ENCODE data around the gene FCER2. TPM values are rescaled to one million over a fixed set of nuclear protein-coding genes. Genes with fewer than 3 reads are reported as not detected.

The FCER2 gene
- total RNA-seq, 1 donor from 2014 or later = under 0.01 TPM

DNA sequence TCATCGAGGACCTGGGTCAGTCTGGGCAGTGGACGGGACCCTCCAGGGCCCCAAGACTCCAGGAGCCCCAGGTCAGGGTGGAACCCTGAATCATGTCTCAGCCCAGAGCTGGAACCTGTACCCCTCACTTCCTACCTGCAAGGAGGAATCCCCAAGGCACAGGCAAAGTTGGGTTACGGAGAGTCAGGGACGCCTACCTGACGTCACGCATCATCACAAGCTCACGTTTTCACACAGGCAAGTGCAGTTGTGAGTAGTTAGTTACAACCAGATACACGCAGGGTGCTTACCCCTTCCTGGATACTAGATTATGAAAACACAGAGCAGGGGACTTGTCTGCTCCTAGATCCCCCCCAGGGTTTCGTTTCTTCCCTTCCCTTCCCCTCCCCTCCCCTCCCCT, 31.1 kb downstream of the FCER2 start:
- H3K9me3 ChIP-seq (ENCODE audit: control insufficient read depth in 3 of 3, low read length in 3 of 3) = no peaks in the 10 kb centered on the region
- no peak overlapping the region for H3K27ac ChIP-seq (ENCODE audit: low read depth, low read length)
- H3K4me3 ChIP-seq (ENCODE audit: low read length in 3 of 3) = no peak overlapping the region

DNA sequence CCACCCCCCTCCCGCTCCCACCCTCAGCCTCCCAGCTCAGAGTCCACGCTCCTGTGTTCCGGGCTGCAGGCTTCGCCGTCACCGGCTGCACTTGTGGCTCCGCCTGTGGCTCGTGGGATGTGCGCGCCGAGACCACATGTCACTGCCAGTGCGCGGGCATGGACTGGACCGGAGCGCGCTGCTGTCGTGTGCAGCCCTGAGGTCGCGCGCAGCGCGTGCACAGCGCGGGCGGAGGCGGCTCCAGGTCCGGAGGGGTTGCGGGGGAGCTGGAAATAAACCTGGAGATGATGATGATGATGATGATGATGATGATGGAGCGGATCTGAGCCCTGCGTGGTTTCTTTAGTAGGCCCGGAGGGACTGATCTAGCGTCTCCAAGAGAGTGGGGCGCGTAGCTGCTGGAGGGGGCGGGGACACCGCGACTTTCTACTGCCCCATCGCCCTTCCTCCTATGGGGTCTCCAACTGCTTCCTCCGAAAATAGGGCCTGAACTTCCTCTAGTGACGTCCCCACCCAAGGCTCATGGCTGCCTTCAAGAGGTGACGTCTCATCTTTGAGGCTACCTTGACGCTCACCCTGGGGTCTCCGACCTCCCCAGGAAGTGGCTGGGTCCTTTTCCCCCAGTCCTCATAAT, 31.7 kb downstream of the FCER2 start:
- H3K9ac ChIP-seq (ENCODE audit: low read depth in 1 of 3, low read length in 3 of 3) = no peak overlapping the region
- no peaks in the 10 kb centered on the region for H3K9me3 ChIP-seq (ENCODE audit: control insufficient read depth in 3 of 3, low read length in 3 of 3)
- peaks cover 18 to 33% (median 26%) of the 10 kb centered on the region in 3 donors for H3K27me3 ChIP-seq (ENCODE audit: control insufficient read depth in 3 of 3, insufficient read depth in 3 of 3, low read length in 3 of 3)
- no peaks in the 10 kb centered on the region for H3K4me1 ChIP-seq (ENCODE audit: control insufficient read depth in 3 of 3, insufficient read depth in 3 of 3, low read length in 3 of 3)
- no peak overlapping the region for H3K27ac ChIP-seq (ENCODE audit: low read depth, low read length)
- H3K4me3 ChIP-seq (ENCODE audit: low read length in 3 of 3) = no peak overlapping the region
- no peaks in the 10 kb centered on the region for H3K36me3 ChIP-seq (ENCODE audit: control insufficient read depth in 3 of 3, insufficient read depth in 3 of 3, low read length in 3 of 3)

More for the DNA sequence above, 31.1 kb downstream of the FCER2 start:
- Histone ChIP-seq H3K27me3 (ENCODE audit: control insufficient read depth in 3 of 3, insufficient read depth in 3 of 3, low read length in 3 of 3) (peaks cover 20 to 34% (median 26%) of the 10 kb centered on the region in 3 donors), H3K36me3 (ENCODE audit: control insufficient read depth in 3 of 3, insufficient read depth in 3 of 3, low read length in 3 of 3) (no peaks in the 10 kb centered on the region), H3K9ac (ENCODE audit: low read depth in 1 of 3, low read length in 3 of 3) (no peak overlapping the region), H3K4me1 (ENCODE audit: control insufficient read depth in 3 of 3, insufficient read depth in 3 of 3, low read length in 3 of 3) (no peaks in the 10 kb centered on the region)

DNA sequence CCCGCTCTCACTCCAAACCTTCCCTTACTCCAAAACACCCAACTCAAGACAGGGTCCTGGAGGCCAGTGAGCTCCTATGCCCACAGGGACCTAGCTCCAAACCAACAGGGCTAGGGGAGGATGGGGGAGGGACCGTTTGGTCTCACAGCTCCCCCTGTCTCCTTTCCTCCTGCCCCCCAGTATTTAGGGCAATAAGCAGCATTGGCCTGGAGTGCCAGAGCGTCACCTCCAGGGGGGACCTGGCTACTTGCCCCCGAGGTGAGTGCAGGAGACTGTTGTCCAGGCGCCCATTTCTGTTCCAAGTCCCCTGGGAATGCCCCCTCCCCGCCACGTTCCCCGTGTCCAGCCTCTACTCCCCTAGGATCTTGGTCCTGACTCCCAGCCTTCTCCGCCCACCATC, 32.3 kb downstream of the FCER2 start:
- Histone ChIP-seq H3K4me1 (ENCODE audit: control insufficient read depth in 3 of 3, insufficient read depth in 3 of 3, low read length in 3 of 3) (no peaks in the 10 kb centered on the region), H3K36me3 (ENCODE audit: control insufficient read depth in 3 of 3, insufficient read depth in 3 of 3, low read length in 3 of 3) (no peaks in the 10 kb centered on the region), H3K9ac (ENCODE audit: low read depth in 1 of 3, low read length in 3 of 3) (no peak overlapping the region), H3K4me3 (ENCODE audit: low read length in 3 of 3) (no peak overlapping the region), H3K27ac (ENCODE audit: low read depth, low read length) (no peak overlapping the region), H3K27me3 (ENCODE audit: control insufficient read depth in 3 of 3, insufficient read depth in 3 of 3, low read length in 3 of 3) (peaks cover 18 to 33% (median 26%) of the 10 kb centered on the region in 3 donors), H3K9me3 (ENCODE audit: control insufficient read depth in 3 of 3, low read length in 3 of 3) (no peaks in the 10 kb centered on the region)

DNA sequence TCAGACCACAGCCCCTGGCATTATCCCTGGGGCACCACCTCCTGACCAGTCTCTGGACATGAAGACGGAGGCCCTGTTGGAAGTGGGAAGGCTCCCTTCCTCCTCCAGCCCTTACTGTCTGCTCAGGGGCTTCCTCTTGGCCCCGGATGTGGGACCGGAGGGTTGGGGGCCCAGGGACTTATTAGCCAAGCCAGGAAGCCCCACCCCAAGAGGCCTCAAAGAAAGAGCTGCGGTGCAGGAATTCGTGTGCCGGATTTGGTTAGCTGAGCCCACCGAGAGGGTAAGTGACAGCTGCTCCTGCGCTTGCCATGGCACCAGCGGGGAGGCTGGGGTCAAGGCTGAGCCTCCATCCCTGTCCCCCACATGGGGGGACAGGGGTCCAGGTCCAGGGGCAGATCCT, 33.1 kb downstream of the FCER2 start, which contains the start of gene RETN:
RETN (plus strand) TSS at position 208 of the 400 bp plus-strand sequence. CDS start 278 bp downstream, outside the sequence.
- Histone ChIP-seq H3K27me3 (ENCODE audit: control insufficient read depth in 3 of 3, insufficient read depth in 3 of 3, low read length in 3 of 3) (peaks cover 23 to 33% (median 26%) of the 10 kb centered on the region in 3 donors), H3K9ac (ENCODE audit: low read depth in 1 of 3, low read length in 3 of 3) (no peak within 1 kb of the TSS), H3K9me3 (ENCODE audit: control insufficient read depth in 3 of 3, low read length in 3 of 3) (no peaks in the 10 kb centered on the region), H3K4me1 (ENCODE audit: control insufficient read depth in 3 of 3, insufficient read depth in 3 of 3, low read length in 3 of 3) (no peaks in the 10 kb centered on the region), H3K27ac (ENCODE audit: low read depth, low read length) (no peak within 1 kb of the TSS), H3K36me3 (ENCODE audit: control insufficient read depth in 3 of 3, insufficient read depth in 3 of 3, low read length in 3 of 3) (no peaks in the 10 kb centered on the region), H3K4me3 (ENCODE audit: low read length in 3 of 3) (no peak within 1 kb of the TSS)

DNA sequence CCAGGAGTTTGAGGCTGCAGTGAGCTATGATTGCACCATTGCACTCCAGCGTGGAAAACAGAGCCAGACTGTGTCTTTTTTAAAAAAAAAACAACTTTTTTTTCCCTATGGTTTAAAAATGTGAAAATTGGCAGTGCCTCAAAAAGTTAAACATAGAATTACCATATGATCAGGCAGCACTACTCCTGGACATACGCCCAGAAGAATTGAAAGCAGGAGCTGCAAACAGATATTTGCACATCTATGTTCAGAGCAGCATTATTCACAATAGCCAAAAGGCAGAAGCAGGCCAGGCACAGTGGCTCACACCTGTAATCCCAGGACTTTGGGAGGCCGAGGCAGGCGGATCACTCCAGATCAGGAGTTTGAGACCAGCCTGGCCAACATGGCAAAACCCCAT, 36.9 kb downstream of the FCER2 start:
- H3K9ac ChIP-seq (ENCODE audit: low read depth in 1 of 3, low read length in 3 of 3) = no peak overlapping the region
- H3K4me3 ChIP-seq (ENCODE audit: low read length in 3 of 3) = no peak overlapping the region
- no peak overlapping the region for H3K27ac ChIP-seq (ENCODE audit: low read depth, low read length)
- H3K27me3 ChIP-seq (ENCODE audit: control insufficient read depth in 3 of 3, insufficient read depth in 3 of 3, low read length in 3 of 3) = peaks cover 13 to 23% (median 18%) of the 10 kb centered on the region in 3 donors
- H3K36me3 ChIP-seq (ENCODE audit: control insufficient read depth in 3 of 3, insufficient read depth in 3 of 3, low read length in 3 of 3) = no peaks in the 10 kb centered on the region
- H3K9me3 ChIP-seq (ENCODE audit: control insufficient read depth in 3 of 3, low read length in 3 of 3) = no peaks in the 10 kb centered on the region
- no peaks in the 10 kb centered on the region for H3K4me1 ChIP-seq (ENCODE audit: control insufficient read depth in 3 of 3, insufficient read depth in 3 of 3, low read length in 3 of 3)

DNA sequence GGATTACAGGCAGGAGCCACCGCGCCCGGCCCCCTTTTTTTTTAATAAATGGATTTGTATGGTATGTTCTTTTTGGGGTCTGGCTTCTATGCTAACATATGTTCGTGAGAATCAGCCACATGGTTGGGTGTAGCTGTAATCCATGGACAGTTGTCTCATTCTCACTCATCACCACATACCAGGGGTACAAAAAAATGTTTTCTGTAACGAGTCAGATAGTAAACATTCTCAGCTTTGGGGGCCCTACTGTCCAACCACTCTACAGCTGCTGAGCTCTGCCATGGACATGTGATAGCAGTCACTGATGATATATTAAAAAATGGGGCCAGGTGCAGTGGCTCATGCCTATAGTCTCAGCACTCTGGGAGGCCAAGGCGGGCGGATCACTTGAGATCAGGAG, 38.2 kb downstream of the FCER2 start:
- Histone ChIP-seq H3K36me3 (ENCODE audit: control insufficient read depth in 3 of 3, insufficient read depth in 3 of 3, low read length in 3 of 3) (no peaks in the 10 kb centered on the region), H3K4me1 (ENCODE audit: control insufficient read depth in 3 of 3, insufficient read depth in 3 of 3, low read length in 3 of 3) (no peaks in the 10 kb centered on the region), H3K9me3 (ENCODE audit: control insufficient read depth in 3 of 3, low read length in 3 of 3) (no peaks in the 10 kb centered on the region), H3K9ac (ENCODE audit: low read depth in 1 of 3, low read length in 3 of 3) (no peak overlapping the region), H3K27ac (ENCODE audit: low read depth, low read length) (no peak overlapping the region), H3K4me3 (ENCODE audit: low read length in 3 of 3) (no peak overlapping the region), H3K27me3 (ENCODE audit: control insufficient read depth in 3 of 3, insufficient read depth in 3 of 3, low read length in 3 of 3) (peaks cover 2 to 13% (median 7%) of the 10 kb centered on the region in 3 donors)

DNA sequence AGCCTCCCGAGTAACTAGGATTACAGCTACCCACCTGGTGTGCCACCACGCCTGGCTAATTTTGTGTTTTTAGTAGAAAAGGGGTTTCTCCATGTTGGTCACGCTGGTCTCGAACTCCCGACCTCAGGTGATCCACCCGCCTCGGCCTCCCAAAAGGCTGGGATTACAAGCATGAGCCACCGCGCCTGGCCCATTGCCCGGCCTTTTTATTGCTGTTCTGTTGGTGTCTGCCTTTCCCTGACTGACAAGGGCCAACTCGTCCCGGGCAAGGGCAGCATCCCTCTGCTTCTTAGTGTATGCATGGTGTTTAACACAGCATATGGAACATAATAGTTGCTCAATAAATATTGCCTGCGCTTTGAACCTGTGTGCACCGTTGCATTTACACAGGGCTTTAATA, 39.3 kb downstream of the FCER2 start:
- H3K27ac ChIP-seq (ENCODE audit: low read depth, low read length) = no peak overlapping the region
- H3K4me3 ChIP-seq (ENCODE audit: low read length in 3 of 3) = no peak overlapping the region
- H3K36me3 ChIP-seq (ENCODE audit: control insufficient read depth in 3 of 3, insufficient read depth in 3 of 3, low read length in 3 of 3) = no peaks in the 10 kb centered on the region
- no peaks in the 10 kb centered on the region for H3K9me3 ChIP-seq (ENCODE audit: control insufficient read depth in 3 of 3, low read length in 3 of 3)
- H3K4me1 ChIP-seq (ENCODE audit: control insufficient read depth in 3 of 3, insufficient read depth in 3 of 3, low read length in 3 of 3) = no peaks in the 10 kb centered on the region
- no peak overlapping the region for H3K9ac ChIP-seq (ENCODE audit: low read depth in 1 of 3, low read length in 3 of 3)
- H3K27me3 ChIP-seq (ENCODE audit: control insufficient read depth in 3 of 3, insufficient read depth in 3 of 3, low read length in 3 of 3) = peaks cover 0 to 9% (median 7%) of the 10 kb centered on the region in 3 donors

DNA sequence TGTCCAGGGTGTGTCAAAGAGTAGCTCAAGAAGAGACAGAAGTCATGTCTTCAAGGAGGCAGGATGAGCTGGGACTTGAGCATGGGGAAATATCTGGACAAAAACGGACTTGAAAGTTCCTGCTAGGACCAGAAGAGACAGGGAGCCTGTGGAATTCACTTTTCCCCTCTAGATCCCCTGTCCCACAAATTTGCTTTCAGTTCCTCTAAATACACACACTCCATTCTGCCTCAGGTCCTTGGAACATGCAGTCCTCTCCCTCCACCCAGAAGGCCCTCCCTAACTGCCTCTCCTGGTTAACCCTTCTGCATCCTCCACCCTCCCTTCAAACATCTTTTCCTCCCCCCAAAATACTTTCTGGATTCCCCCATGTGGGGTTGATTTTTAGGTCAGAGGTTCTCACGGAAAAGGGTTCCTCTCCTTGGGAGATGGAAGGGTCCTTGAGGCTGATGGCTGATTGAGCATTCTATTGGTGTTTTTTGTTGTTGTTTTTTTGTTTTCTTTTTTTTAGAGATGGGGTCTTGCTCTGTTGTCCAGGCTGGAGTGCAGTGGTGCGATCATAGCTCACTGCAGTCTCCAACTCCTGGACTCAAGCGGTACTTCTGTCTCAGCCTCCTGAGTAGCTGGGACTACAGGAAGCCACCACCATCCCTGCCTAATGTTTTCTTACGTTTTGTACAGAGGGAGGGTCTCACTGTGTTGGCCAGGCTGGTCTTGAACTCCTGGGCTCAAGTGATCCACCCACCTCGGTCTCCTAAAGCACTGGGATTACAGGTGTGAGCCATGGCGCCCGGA, 40.0 kb downstream of the FCER2 start:
- H3K36me3 ChIP-seq (ENCODE audit: control insufficient read depth in 3 of 3, insufficient read depth in 3 of 3, low read length in 3 of 3) = no peaks in the 10 kb centered on the region
- no peaks in the 10 kb centered on the region for H3K9me3 ChIP-seq (ENCODE audit: control insufficient read depth in 3 of 3, low read length in 3 of 3)
- no peak overlapping the region for H3K4me3 ChIP-seq (ENCODE audit: low read length in 3 of 3)
- no peak overlapping the region for H3K9ac ChIP-seq (ENCODE audit: low read depth in 1 of 3, low read length in 3 of 3)
- peaks cover 0 to 9% (median 7%) of the 10 kb centered on the region in 3 donors for H3K27me3 ChIP-seq (ENCODE audit: control insufficient read depth in 3 of 3, insufficient read depth in 3 of 3, low read length in 3 of 3)
- no peak overlapping the region for H3K27ac ChIP-seq (ENCODE audit: low read depth, low read length)
- H3K4me1 ChIP-seq (ENCODE audit: control insufficient read depth in 3 of 3, insufficient read depth in 3 of 3, low read length in 3 of 3) = no peaks in the 10 kb centered on the region

DNA sequence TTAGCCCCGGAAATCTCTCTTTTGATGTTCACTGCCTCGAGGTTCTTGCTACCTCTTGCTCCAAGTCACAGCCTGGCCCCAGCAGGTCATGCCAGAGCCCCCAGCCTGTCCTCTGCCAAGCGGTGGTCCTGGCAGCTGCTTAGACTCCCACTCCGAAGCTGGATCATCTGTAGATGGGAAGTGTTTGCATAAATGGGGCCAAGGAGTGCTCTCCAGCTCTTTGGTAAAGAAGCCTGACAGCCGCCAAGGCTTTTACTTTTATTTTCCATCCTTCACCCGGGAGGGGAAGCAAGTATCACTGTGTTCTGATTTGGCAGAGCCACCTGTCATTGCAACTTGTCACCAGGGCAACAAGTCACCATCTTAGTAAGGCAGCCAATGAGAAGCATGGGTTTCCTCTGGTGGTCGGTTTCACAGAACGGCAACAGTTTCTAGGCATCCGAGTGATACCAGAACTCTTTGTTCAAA, 43.7 kb downstream of the FCER2 start:
- no peak overlapping the region for H3K9ac ChIP-seq (ENCODE audit: low read depth in 1 of 3, low read length in 3 of 3)
- H3K27me3 ChIP-seq (ENCODE audit: control insufficient read depth in 3 of 3, insufficient read depth in 3 of 3, low read length in 3 of 3) = peaks cover 0 to 9% (median 3%) of the 10 kb centered on the region in 3 donors
- H3K4me1 ChIP-seq (ENCODE audit: control insufficient read depth in 3 of 3, insufficient read depth in 3 of 3, low read length in 3 of 3) = no peaks in the 10 kb centered on the region
- H3K27ac ChIP-seq (ENCODE audit: low read depth, low read length) = no peak overlapping the region
- H3K4me3 ChIP-seq (ENCODE audit: low read length in 3 of 3) = no peak overlapping the region
- H3K9me3 ChIP-seq (ENCODE audit: control insufficient read depth in 3 of 3, low read length in 3 of 3) = no peaks in the 10 kb centered on the region
- H3K36me3 ChIP-seq (ENCODE audit: control insufficient read depth in 3 of 3, insufficient read depth in 3 of 3, low read length in 3 of 3) = no peaks in the 10 kb centered on the region

DNA sequence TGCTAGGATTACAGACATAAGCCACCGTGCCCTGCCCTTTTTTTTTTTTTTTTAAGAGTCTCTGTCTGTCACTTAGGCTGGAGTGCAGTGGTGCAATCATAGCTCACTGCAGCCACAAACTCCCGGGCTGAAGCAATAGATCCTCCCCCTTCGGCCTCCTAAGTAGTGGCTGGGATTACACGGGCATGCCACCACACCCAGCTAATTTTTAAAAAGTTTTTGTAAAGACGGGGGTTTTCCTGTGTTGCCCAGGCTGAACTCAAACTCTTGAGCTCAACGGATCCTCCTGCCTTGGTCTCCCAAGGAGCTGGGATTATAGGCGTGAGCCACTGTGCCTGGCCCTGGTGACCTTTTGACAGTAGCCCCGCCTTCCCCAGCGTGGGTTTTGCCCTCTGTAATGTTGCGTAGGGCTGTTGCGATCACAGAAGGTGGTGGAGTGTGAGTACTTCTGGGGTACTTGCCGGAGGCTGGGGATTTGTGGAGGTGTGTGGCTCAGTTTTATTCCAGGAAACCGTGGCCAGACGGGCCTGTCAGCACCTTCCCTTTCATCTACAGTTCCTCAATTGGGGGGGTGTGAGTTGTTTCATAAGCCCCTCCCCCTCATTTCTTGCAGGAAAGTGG, 44.7 kb downstream of the FCER2 start:
- H3K4me3 ChIP-seq (ENCODE audit: low read length in 3 of 3) = no peak overlapping the region

More for the DNA sequence above, 44.7 kb downstream of the FCER2 start:
- Histone ChIP-seq H3K36me3 (ENCODE audit: control insufficient read depth in 3 of 3, insufficient read depth in 3 of 3, low read length in 3 of 3) (no peaks in the 10 kb centered on the region), H3K27me3 (ENCODE audit: control insufficient read depth in 3 of 3, insufficient read depth in 3 of 3, low read length in 3 of 3) (peaks cover 0 to 4% (median 3%) of the 10 kb centered on the region in 3 donors), H3K4me1 (ENCODE audit: control insufficient read depth in 3 of 3, insufficient read depth in 3 of 3, low read length in 3 of 3) (peaks cover 2 to 8% (median 2%) of the 10 kb centered on the region in 3 donors), H3K9ac (ENCODE audit: low read depth in 1 of 3, low read length in 3 of 3) (no peak overlapping the region), H3K9me3 (ENCODE audit: control insufficient read depth in 3 of 3, low read length in 3 of 3) (no peaks in the 10 kb centered on the region), H3K27ac (ENCODE audit: low read depth, low read length) (no peak overlapping the region)

Data from skeletal muscle tissue (tissue), 4 donors.